Calu3 (cell line): ENCODE data around the gene CA12. TPM values are rescaled to one million over a fixed set of nuclear protein-coding genes. Genes with fewer than 3 reads are reported as not detected.

Experiments used
- BruUV-seq: library from RNA; stranded (reverse); fragments of 400-500 nt; replicated peaks from 2 replicates; lab custom pipeline; 2021; lab: Mats Ljungman, UMichigan
- CTCF ChIA-PET: fragments of 300-600 bp; sonication (Branson Sonifier 250); formaldehyde crosslinking; loops from one replicate; lab custom pipeline; 2022; ENCODE audit warnings: antibody characterized with exemption; lab: Charles Lee
- DNase-seq: peaks from one replicate; pipeline ENCODE4 v3.0.0; 2022
- H3K27ac Mint-ChIP-seq: one replicate; pipeline ENCODE4 v1.8.0; 2022; ENCODE audit warnings: mixed read lengths; ENCODE audit not compliant: unreplicated experiment
- H3K27me3 Mint-ChIP-seq: one replicate; pipeline ENCODE4 v1.8.0; 2022; ENCODE audit warnings: mixed read lengths; ENCODE audit not compliant: unreplicated experiment
- H3K36me3 Mint-ChIP-seq: one replicate; pipeline ENCODE4 v1.8.0; 2022; ENCODE audit warnings: mild to moderate bottlenecking, moderate library complexity, mixed read lengths; ENCODE audit not compliant: insufficient read depth, unreplicated experiment
- H3K4me1 Mint-ChIP-seq: one replicate; pipeline ENCODE4 v1.8.0; 2022; ENCODE audit warnings: mild to moderate bottlenecking, low read depth, mixed read lengths; ENCODE audit not compliant: unreplicated experiment
- H3K4me3 Mint-ChIP-seq: one replicate; pipeline ENCODE4 v1.8.0; 2022; ENCODE audit warnings: mild to moderate bottlenecking, low read depth, moderate library complexity, mixed read lengths; ENCODE audit not compliant: unreplicated experiment
- H3K9me3 Mint-ChIP-seq: one replicate; pipeline ENCODE4 v1.8.0; 2022; ENCODE audit warnings: low read depth, mixed read lengths; ENCODE audit not compliant: unreplicated experiment
- intact Hi-C: fragments of 100-400 bp; cut with micrococcal nuclease; formaldehyde crosslinking; loops from one replicate; pipeline ENCODE4 v1.10.0; 2022; ENCODE audit not compliant: unreplicated experiment
- total RNA-seq: library from RNA; stranded (reverse); gene quantifications from 2 replicates; pipeline ENCODE4 v1.2.3, GENCODE V29; 2022
- TF ChIP-seq, protein P1 (sequence below): fragments of 200-600 bp; IDR thresholded peaks from one replicate; pipeline ENCODE4 v1.8.0; 2022; ENCODE audit warnings: antibody characterized with exemption; ENCODE audit not compliant: unreplicated experiment

Gene CA12
- total RNA-seq, 1 experiment from 2014 or later = 21.5 TPM

GRCh38 chr15:63372753-63373152 lies 8.9 kb downstream of the CA12 start:
- intact Hi-C loops = no loop called here

GRCh38 chr15:63372018-63372705 lies 9.5 kb downstream of the CA12 start:
- Mint-ChIP-seq H3K27ac (no peak overlapping the region), H3K4me3 (no peak overlapping the region), H3K9me3 (no peaks in the 10 kb centered on the region), H3K36me3 (peaks cover 19% of the 10 kb centered on the region), H3K27me3 (no peaks in the 10 kb centered on the region), H3K4me1 (peaks cover 60% of the 10 kb centered on the region)
- BruUV-seq = no TSS peak
- CTCF ChIA-PET = interaction anchor here (0.6 to 1.2 kb wide), 4 partner anchors 24 to 70 kb away, joined by 3 to 4 read pairs (median 3); no protein-coding TSS in a partner anchor
- TF ChIP-seq, protein P1, sequence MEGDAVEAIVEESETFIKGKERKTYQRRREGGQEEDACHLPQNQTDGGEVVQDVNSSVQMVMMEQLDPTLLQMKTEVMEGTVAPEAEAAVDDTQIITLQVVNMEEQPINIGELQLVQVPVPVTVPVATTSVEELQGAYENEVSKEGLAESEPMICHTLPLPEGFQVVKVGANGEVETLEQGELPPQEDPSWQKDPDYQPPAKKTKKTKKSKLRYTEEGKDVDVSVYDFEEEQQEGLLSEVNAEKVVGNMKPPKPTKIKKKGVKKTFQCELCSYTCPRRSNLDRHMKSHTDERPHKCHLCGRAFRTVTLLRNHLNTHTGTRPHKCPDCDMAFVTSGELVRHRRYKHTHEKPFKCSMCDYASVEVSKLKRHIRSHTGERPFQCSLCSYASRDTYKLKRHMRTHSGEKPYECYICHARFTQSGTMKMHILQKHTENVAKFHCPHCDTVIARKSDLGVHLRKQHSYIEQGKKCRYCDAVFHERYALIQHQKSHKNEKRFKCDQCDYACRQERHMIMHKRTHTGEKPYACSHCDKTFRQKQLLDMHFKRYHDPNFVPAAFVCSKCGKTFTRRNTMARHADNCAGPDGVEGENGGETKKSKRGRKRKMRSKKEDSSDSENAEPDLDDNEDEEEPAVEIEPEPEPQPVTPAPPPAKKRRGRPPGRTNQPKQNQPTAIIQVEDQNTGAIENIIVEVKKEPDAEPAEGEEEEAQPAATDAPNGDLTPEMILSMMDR = no peak
- peak; percentile 52 for DNase-seq
- intact Hi-C loops = no loop called here

More at GRCh38 chr15:63372753-63373152, 8.9 kb downstream of the CA12 start:
- H3K4me1 Mint-ChIP-seq = peaks cover 54% of the 10 kb centered on the region
- H3K9me3 Mint-ChIP-seq = no peaks in the 10 kb centered on the region
- BruUV-seq = no TSS peak
- H3K4me3 Mint-ChIP-seq = no peak overlapping the region
- peaks cover 19% of the 10 kb centered on the region for H3K36me3 Mint-ChIP-seq
- TF ChIP-seq, protein P1 = no peak
- no peaks in the 10 kb centered on the region for H3K27me3 Mint-ChIP-seq
- CTCF ChIA-PET = interaction anchor here (1.0 to 1.1 kb wide), 2 partner anchors 30 to 40 kb away, joined by 3 to 4 read pairs; no protein-coding TSS in a partner anchor
- no peak for DNase-seq
- H3K27ac Mint-ChIP-seq = no peak overlapping the region

DNA sequence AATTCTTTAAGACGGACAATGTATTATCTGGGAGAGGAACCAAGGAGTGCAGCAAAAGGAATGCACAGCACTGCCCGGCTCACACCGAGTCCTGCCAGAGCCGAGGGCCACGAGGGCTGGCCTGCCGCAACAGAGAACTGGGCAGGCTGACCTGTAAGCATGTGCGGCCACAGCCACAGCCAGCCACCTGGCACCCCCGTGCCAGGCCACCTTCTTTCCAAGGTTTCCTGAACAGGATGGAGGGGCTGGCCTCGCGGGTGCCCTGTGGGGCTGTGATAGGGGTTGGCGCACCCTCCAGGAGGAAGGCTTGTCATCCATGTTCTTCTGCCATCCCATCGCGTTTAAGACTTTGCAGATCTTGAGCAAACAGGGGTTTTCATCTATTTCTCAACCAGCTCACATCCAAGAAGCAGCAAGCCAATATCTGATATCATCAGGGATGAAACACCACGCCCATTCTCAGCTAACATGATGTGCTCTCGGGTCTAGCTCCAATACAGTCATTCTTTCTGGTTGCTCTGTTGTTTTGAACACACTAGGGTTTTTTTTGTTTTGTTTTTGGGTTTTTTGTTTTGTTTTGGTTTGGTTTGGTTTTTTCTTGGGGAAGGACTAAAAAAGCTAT lies 10.2 kb downstream of the CA12 start:
- CTCF ChIA-PET = interaction anchor here (0.6 to 1.2 kb wide), 2 partner anchors 23 to 70 kb away, joined by 3 read pairs; no protein-coding TSS in a partner anchor
- Mint-ChIP-seq H3K27ac (no peak overlapping the region), H3K4me1 (peaks cover 61% of the 10 kb centered on the region), H3K4me3 (no peak overlapping the region), H3K36me3 (peaks cover 19% of the 10 kb centered on the region), H3K27me3 (no peaks in the 10 kb centered on the region), H3K9me3 (no peaks in the 10 kb centered on the region)
- TF ChIP-seq, protein P1 = no peak
- BruUV-seq = no TSS peak
- DNase-seq = no peak
- intact Hi-C loops = no loop called here

DNA sequence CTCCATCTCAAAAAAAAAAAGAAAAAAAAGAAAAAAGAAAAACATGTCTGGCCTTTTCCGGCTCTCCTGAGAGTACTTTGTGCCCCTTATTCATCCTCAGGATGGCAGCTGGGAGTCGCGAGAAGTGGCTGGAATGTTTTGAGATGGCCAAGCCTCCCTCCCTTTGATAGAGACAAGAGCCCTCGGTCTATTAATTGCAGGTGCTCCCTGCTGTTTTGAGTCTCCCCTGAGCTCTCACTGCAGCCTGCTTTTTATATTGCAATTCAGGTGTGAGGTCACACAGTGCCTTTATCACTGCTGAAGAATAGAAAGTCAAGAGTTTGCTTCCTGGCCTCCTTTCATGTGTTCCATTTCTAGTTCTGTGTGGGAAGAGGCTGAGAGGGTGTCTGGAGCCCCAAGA lies 10.9 kb downstream of the CA12 start:
- TF ChIP-seq, protein P1 = no peak
- peaks cover 61% of the 10 kb centered on the region for H3K4me1 Mint-ChIP-seq
- CTCF ChIA-PET = no interaction called here
- intact Hi-C loops = no loop called here
- no peak for DNase-seq
- H3K9me3 Mint-ChIP-seq = no peaks in the 10 kb centered on the region
- H3K27me3 Mint-ChIP-seq = no peaks in the 10 kb centered on the region
- H3K36me3 Mint-ChIP-seq = peaks cover 19% of the 10 kb centered on the region
- peak overlapping the region; percentile 46 for H3K27ac Mint-ChIP-seq
- no TSS peak for BruUV-seq
- no peak overlapping the region for H3K4me3 Mint-ChIP-seq
